HCT116 (cell line): ENCODE results near the gene SLC22A12. TPM values are rescaled to one million over a fixed set of nuclear protein-coding genes. Genes with fewer than 3 reads are reported as not detected.

ENCODE experiments used
- ATAC-seq: fragments of 200-7000 bp; cut with Tn5 transposase; 2 replicates; pipeline ENCODE4 v1.9.1; 2020; ENCODE audit warnings: mild to moderate bottlenecking, moderate library complexity
- BruUV-seq: library from RNA; stranded (reverse); fragments of 400-500 nt; replicated peaks from 2 replicates; lab custom pipeline; 2021; lab: Mats Ljungman, UMichigan
- CTCF ChIA-PET: fragments of 300-600 bp; sonication (Branson Sonifier 250); formaldehyde crosslinking; loops from one replicate; lab custom pipeline; 2021; ENCODE audit warnings: antibody characterized with exemption; lab: Charles Lee
- POLR2A ChIA-PET: fragments of 300-600, 350-600 bp; sonication (Branson Sonifier 250); formaldehyde crosslinking; loops from one replicate; lab custom pipeline; 2021; ENCODE audit warnings: antibody characterized with exemption; lab: Charles Lee
- RAD21 ChIA-PET, 2 experiments: fragments of 300-600 bp; sonication (Branson Sonifier 250); formaldehyde crosslinking; loops; one replicate each; lab custom pipeline; 2023; ENCODE audit warnings: low total read pairs in 2 of 2; ENCODE audit not compliant: uncharacterized antibody in 2 of 2, unreplicated experiment in 2 of 2, low non-redundant PET in 1 of 2; lab: Charles Lee
- DNase-seq: peaks from one replicate; pipeline ENCODE4 v3.0.0-alpha.2; 2010; ENCODE audit warnings: low read depth, low spot score
- H2AFZ ChIP-seq: fragments of 200-600 bp; shearing (Covaris generic), sonication (generic); 2 replicates; pipeline ENCODE4 v1.6.1; 2017; ENCODE audit warnings: low read depth, mixed run types, mixed read lengths, antibody characterized with exemption, low read length; ENCODE audit not compliant: poor library complexity, severe bottlenecking
- H3K27ac ChIP-seq: 2 replicates; pipeline ENCODE4 v1.5.1; 2012; ENCODE audit warnings: low read depth, low read length
- H3K27me3 ChIP-seq: fragments of 200-600 bp; sonication (generic); 2 replicates; pipeline ENCODE4 v1.6.1; 2016; ENCODE audit warnings: mixed run types, low read length, mixed read lengths; ENCODE audit not compliant: insufficient read depth
- H3K36me3 ChIP-seq, 2 experiments: fragments of 200-500 bp in 1 of 2; fragments of 200-600 bp in 1 of 2; sonication (Bioruptor generic) in 1 of 2; sonication (generic) in 1 of 2; 2 replicates each; pipeline versions ENCODE4 v1.5.1 to v1.6.1; 2014 to 2016; ENCODE audit warnings: low read length in 2 of 2, inconsistent platforms in 1 of 2, mixed read lengths in 1 of 2, mixed run types in 1 of 2; ENCODE audit not compliant: insufficient read depth in 2 of 2, control insufficient read depth in 1 of 2
- H3K4me1 ChIP-seq, 2 experiments: fragments of 200-600 bp in 1 of 2; sonication (generic) in 1 of 2; 2 replicates each; pipeline versions ENCODE4 v1.5.1 to v1.6.1; 2012 to 2017; ENCODE audit warnings: low read length in 2 of 2, inconsistent platforms in 1 of 2, mild to moderate bottlenecking in 1 of 2, mixed read lengths in 1 of 2, mixed run types in 1 of 2, moderate library complexity in 1 of 2; ENCODE audit not compliant: insufficient read depth in 2 of 2, control insufficient read depth in 1 of 2
- H3K4me2 ChIP-seq: fragments of 200-600 bp; sonication (generic); 2 replicates; pipeline ENCODE4 v1.6.1; 2017; ENCODE audit warnings: mixed run types, low read length, mixed read lengths
- H3K4me3 ChIP-seq, 2 experiments: fragments of 200-600 bp in 1 of 2; sonication (generic) in 1 of 2; replicated peaks in 1 of 2; 2 replicates each; pipeline ENCODE4 v1.5.1; 2011 to 2016; ENCODE audit warnings: low read length in 2 of 2, control low read depth in 1 of 2, low read depth in 1 of 2, mild to moderate bottlenecking in 1 of 2, mixed read lengths in 1 of 2, mixed run types in 1 of 2
- H3K79me2 ChIP-seq: fragments of 200-600 bp; sonication (generic); 2 replicates; pipeline ENCODE4 v1.6.1; 2017; ENCODE audit warnings: mild to moderate bottlenecking, mixed run types, low read length, moderate library complexity, mixed read lengths; ENCODE audit not compliant: insufficient read depth
- H3K9ac ChIP-seq: fragments of 200-600 bp; sonication (generic); 2 replicates; pipeline ENCODE4 v1.6.1; 2016; ENCODE audit warnings: low read length, mixed read lengths
- H3K9me2 ChIP-seq: fragments of 200-600 bp; sonication (generic), shearing (Covaris generic); 2 replicates; pipeline ENCODE4 v1.6.1; 2017; ENCODE audit warnings: mixed run types, mild to moderate bottlenecking, moderate library complexity; ENCODE audit not compliant: insufficient read depth
- H3K9me3 ChIP-seq, 2 experiments: fragments of 200-500 bp in 1 of 2; fragments of 200-600 bp in 1 of 2; sonication (Bioruptor generic) in 1 of 2; sonication (generic) in 1 of 2; 2 replicates each; pipeline ENCODE4 v1.6.1; 2014 to 2017; ENCODE audit warnings: low read length in 2 of 2, mixed read lengths in 2 of 2, inconsistent platforms in 1 of 2, low read depth in 1 of 2, mild to moderate bottlenecking in 1 of 2, mixed run types in 1 of 2, moderate library complexity in 1 of 2; ENCODE audit not compliant: control insufficient read depth in 1 of 2, insufficient read depth in 1 of 2
- H4K20me1 ChIP-seq: fragments of 200-600 bp; sonication (generic), shearing (Covaris generic); 2 replicates; pipeline ENCODE4 v1.6.1; 2017; ENCODE audit warnings: mixed run types, mild to moderate bottlenecking, moderate library complexity; ENCODE audit not compliant: insufficient read depth
- CBX3 ChIP-seq: IDR thresholded peaks from 2 replicates; pipeline ENCODE4 v1.6.1; 2012; ENCODE audit warnings: low read depth
- CEBPB ChIP-seq: IDR thresholded peaks from 2 replicates; pipeline ENCODE4 v1.6.1; 2012; ENCODE audit warnings: low read depth
- CTCF ChIP-seq, 3 experiments: fragments of 200-600 bp in 1 of 3; sonication (generic) in 1 of 3; IDR thresholded peaks in 2 of 3; conservative IDR thresholded peaks in 1 of 3; 2 replicates each; pipeline ENCODE4 v1.5.1; 2012 to 2017; ENCODE audit warnings: low read depth in 2 of 3, low read length in 2 of 3, antibody characterized with exemption in 1 of 3, borderline replicate concordance in 1 of 3, control low read depth in 1 of 3, mild to moderate bottlenecking in 1 of 3, mixed read lengths in 1 of 3, mixed run types in 1 of 3, moderate library complexity in 1 of 3; ENCODE audit not compliant: insufficient read depth in 1 of 3
- EGR1 ChIP-seq: IDR thresholded peaks from 2 replicates; pipeline ENCODE4 v1.6.1; 2012; ENCODE audit warnings: low read depth
- ELF1 ChIP-seq: IDR thresholded peaks from 2 replicates; pipeline ENCODE4 v1.6.1; 2012; ENCODE audit warnings: low read depth, borderline replicate concordance
- EZH2phosphoT487 ChIP-seq: fragments of 200-600 bp; IDR thresholded peaks from 2 replicates; pipeline ENCODE4 v1.6.1; 2018; ENCODE audit warnings: antibody characterized with exemption, borderline replicate concordance
- FOSL1 ChIP-seq: IDR thresholded peaks from 2 replicates; pipeline ENCODE4 v1.6.1; 2012; ENCODE audit warnings: low read depth
- JUND ChIP-seq: IDR thresholded peaks from 2 replicates; pipeline ENCODE4 v1.6.1; 2012
- MAX ChIP-seq: IDR thresholded peaks from 2 replicates; pipeline ENCODE4 v1.6.1; 2012
- POLR2A ChIP-seq: IDR thresholded peaks from 2 replicates; pipeline ENCODE4 v1.7.0; 2011; ENCODE audit warnings: borderline replicate concordance; ENCODE audit not compliant: insufficient read depth, insufficient read length; ENCODE audit errors: extremely low read depth
- POLR2AphosphoS5 ChIP-seq: IDR thresholded peaks from 2 replicates; pipeline ENCODE4 v1.6.1; 2011; ENCODE audit warnings: mild to moderate bottlenecking, low read depth, low read length, moderate library complexity
- RAD21 ChIP-seq: IDR thresholded peaks from 2 replicates; pipeline ENCODE4 v1.6.1; 2012; ENCODE audit warnings: low read depth, mild to moderate bottlenecking
- SIN3A ChIP-seq: IDR thresholded peaks from 2 replicates; pipeline ENCODE4 v1.6.1; 2012; ENCODE audit warnings: low read depth
- SP1 ChIP-seq: IDR thresholded peaks from 2 replicates; pipeline ENCODE4 v1.6.1; 2012; ENCODE audit warnings: low read depth
- SRF ChIP-seq: IDR thresholded peaks from 2 replicates; pipeline ENCODE4 v1.6.1; 2012; ENCODE audit warnings: low read depth
- TCF7L2 ChIP-seq: IDR thresholded peaks from 2 replicates; pipeline ENCODE4 v1.7.0; 2011; ENCODE audit warnings: borderline replicate concordance, inconsistent platforms; ENCODE audit not compliant: insufficient read depth, insufficient read length; ENCODE audit errors: extremely low read depth
- YY1 ChIP-seq: IDR thresholded peaks from 2 replicates; pipeline ENCODE4 v1.6.1; 2011; ENCODE audit warnings: low read length, low read depth, moderate library complexity, mild to moderate bottlenecking; ENCODE audit not compliant: insufficient replicate concordance; ENCODE audit errors: extremely low read depth
- ZBTB33 ChIP-seq: IDR thresholded peaks from 2 replicates; pipeline ENCODE4 v1.6.1; 2011; ENCODE audit warnings: mild to moderate bottlenecking, low read length, moderate library complexity; ENCODE audit not compliant: insufficient replicate concordance; ENCODE audit errors: extremely low read depth
- ZFX ChIP-seq: fragments of 450-650 bp; IDR thresholded peaks from 2 replicates; pipeline ENCODE4 v1.6.1; 2017
- intact Hi-C: fragments of 100-400 bp; cut with micrococcal nuclease; formaldehyde crosslinking; loops from 2 replicates; pipeline ENCODE4 v1.10.0; 2022
- total RNA-seq: library from RNA; stranded (reverse); gene quantifications from one replicate; pipeline ENCODE4 v1.2.1, GENCODE V29; 2021; ENCODE audit not compliant: unreplicated experiment

SLC22A12 gene
- total RNA-seq, 1 experiment from 2014 or later, result not detected

GRCh38 chr11:64611176-64611575, 20.2 kb downstream of the SLC22A12 start:
- RAD21 ChIA-PET, result no interaction called here
- no peak for ATAC-seq
- H2AFZ ChIP-seq, result no peak overlapping the region
- TF ChIP-seq SP1 (no peak), EGR1 (no peak), ZBTB33 (no peak), SIN3A (no peak), EZH2phosphoT487 (no peak), FOSL1 (no peak), POLR2A (no peak), SRF (no peak), CEBPB (no peak), JUND (no peak), MAX (no peak), RAD21 (no peak), YY1 (no peak), POLR2AphosphoS5 (no peak), TCF7L2 (no peak), ELF1 (no peak), CTCF (IDR thresholded peaks at IDR 0.05 in 2 of 3, conservative IDR thresholded peaks at IDR 0.05 in 1 of 3; ENCODE audit: borderline replicate concordance in 1 of 3, insufficient read depth in 1 of 3, low read depth in 2 of 3, low read length in 2 of 3) (no peak), ZFX (no peak), CBX3 (no peak)
- TF ChIP-seq, all 23 proteins: peak for 0
- H4K20me1 ChIP-seq, result no peaks in the 10 kb centered on the region
- intact Hi-C loops, result no loop called here
- H3K9me3 ChIP-seq, result no peaks in the 10 kb centered on the region
- H3K9ac ChIP-seq, result no peak overlapping the region
- no peaks in the 10 kb centered on the region for H3K9me2 ChIP-seq
- no peak overlapping the region for H3K27ac ChIP-seq
- H3K79me2 ChIP-seq, result no peaks in the 10 kb centered on the region
- no peak overlapping the region for H3K4me2 ChIP-seq
- no peaks in the 10 kb centered on the region for H3K36me3 ChIP-seq
- no TSS peak for BruUV-seq
- no peaks in the 10 kb centered on the region for H3K27me3 ChIP-seq
- no peak for DNase-seq
- ChIA-PET CTCF (interaction anchor here (1.1 kb wide), 1 partner anchor 77 kb away, joined by 3 read pairs; no protein-coding TSS in a partner anchor), POLR2A (no interaction called here)
- no peak overlapping the region for H3K4me3 ChIP-seq
- no peaks in the 10 kb centered on the region for H3K4me1 ChIP-seq
